HFFc6 (cell line): Measurements from ENCODE around the gene TPST2. TPM values are rescaled to one million over a fixed set of nuclear protein-coding genes. Genes with fewer than 3 reads are reported as not detected.

Source experiments
- DNase-seq: peaks from one replicate; pipeline ENCODE4 v3.0.0-alpha.2; 2018
- H3K27ac Mint-ChIP-seq: 2 replicates; pipeline ENCODE4 v1.8.0; 2020; ENCODE audit warnings: mild to moderate bottlenecking, mixed read lengths
- H3K27me3 Mint-ChIP-seq: 2 replicates; pipeline ENCODE4 v1.8.0; 2021; ENCODE audit warnings: mild to moderate bottlenecking, moderate library complexity, mixed read lengths; ENCODE audit not compliant: insufficient read depth
- H3K36me3 Mint-ChIP-seq: 2 replicates; pipeline ENCODE4 v1.8.0; 2021; ENCODE audit warnings: low read depth, mixed read lengths
- H3K4me1 Mint-ChIP-seq: 2 replicates; pipeline ENCODE4 v1.8.0; 2020; ENCODE audit warnings: low read depth, mixed read lengths
- H3K4me3 Mint-ChIP-seq: 2 replicates; pipeline ENCODE4 v1.8.0; 2020; ENCODE audit warnings: mild to moderate bottlenecking, moderate library complexity, mixed read lengths
- H3K9me3 Mint-ChIP-seq: 2 replicates; pipeline ENCODE4 v1.8.0; 2020; ENCODE audit warnings: mild to moderate bottlenecking, mixed read lengths
- CTCF ChIP-seq: fragments of 200-600 bp; sonication (generic); IDR thresholded peaks from 2 replicates; pipeline ENCODE4 v1.5.0; 2021; ENCODE audit warnings: antibody characterized with exemption, mild to moderate bottlenecking
- total RNA-seq, 6 experiments: library from RNA; stranded (reverse); fragmentation: NEBNext Ultra II Directional; extraction: Animal tissue kit (Norgen Biotek cat#: 25700); gene quantifications; 2 replicates in 1 of 6; 3 replicates in 5 of 6; pipeline ENCODE4 v1.2.3, GENCODE V29; 2021

The TPST2 gene
- total RNA-seq, 6 experiments from 2014 or later, result 66.8 to 75.5 (median 73.8) TPM

- Mint-ChIP-seq H3K36me3 (peaks cover 16% of the 10 kb centered on the region), H3K4me1 (peaks cover 28% of the 10 kb centered on the region), H3K27ac (no peak overlapping the region; the same call in 1 of the 2 replicates), H3K9me3 (no peaks in the 10 kb centered on the region), H3K27me3 (peaks cover 2% of the 10 kb centered on the region), H3K4me3 (no peak overlapping the region)
- no peak for DNase-seq
- TF ChIP-seq CTCF, result no peak
These were observed 18.9 kb downstream of the TPST2 start for GRCh38 chr22:26570864-26571525.

- no peak for TF ChIP-seq CTCF
- Mint-ChIP-seq H3K36me3 (peaks cover 16% of the 10 kb centered on the region), H3K27me3 (peaks cover 2% of the 10 kb centered on the region), H3K4me3 (no peak overlapping the region), H3K9me3 (no peaks in the 10 kb centered on the region), H3K27ac (no peak overlapping the region), H3K4me1 (peaks cover 27% of the 10 kb centered on the region)
- DNase-seq, result no peak
These were observed 19.8 kb downstream of the TPST2 start for GRCh38 chr22:26570115-26570514.

- H3K27me3 Mint-ChIP-seq, result peaks cover 5% of the 10 kb centered on the region
- no peak for DNase-seq
- no peak overlapping the region for H3K27ac Mint-ChIP-seq
- no peak for TF ChIP-seq CTCF
- H3K9me3 Mint-ChIP-seq, result no peaks in the 10 kb centered on the region
- H3K4me1 Mint-ChIP-seq, result peaks cover 21% of the 10 kb centered on the region
- peaks cover 10% of the 10 kb centered on the region for H3K36me3 Mint-ChIP-seq
- H3K4me3 Mint-ChIP-seq, result no peak overlapping the region
These were observed 21.7 kb downstream of the TPST2 start for GRCh38 chr22:26568207-26568706.

- no peak overlapping the region for H3K27ac Mint-ChIP-seq
These were observed 22.3 kb downstream of the TPST2 start for GRCh38 chr22:26567610-26568009.

GRCh38 chr22:26566994-26567393 is 22.9 kb downstream of the TPST2 start:
- DNase-seq, result no peak
- peaks cover 9% of the 10 kb centered on the region for H3K36me3 Mint-ChIP-seq
- H3K27me3 Mint-ChIP-seq, result peaks cover 3% of the 10 kb centered on the region
- no peak for TF ChIP-seq CTCF
- peaks cover 20% of the 10 kb centered on the region for H3K4me1 Mint-ChIP-seq
- no peak overlapping the region for H3K27ac Mint-ChIP-seq
- H3K9me3 Mint-ChIP-seq, result no peaks in the 10 kb centered on the region
- no peak overlapping the region for H3K4me3 Mint-ChIP-seq

More at GRCh38 chr22:26567610-26568009, 22.3 kb downstream of the TPST2 start:
- Mint-ChIP-seq H3K9me3 (no peaks in the 10 kb centered on the region), H3K4me1 (peaks cover 20% of the 10 kb centered on the region), H3K36me3 (peaks cover 9% of the 10 kb centered on the region), H3K4me3 (no peak overlapping the region), H3K27me3 (peaks cover 5% of the 10 kb centered on the region)
- DNase-seq, result no peak
- TF ChIP-seq CTCF, result no peak
